K562 (cell line): ENCODE results near the gene OPN5. TPM values are rescaled to one million over a fixed set of nuclear protein-coding genes. Genes with fewer than 3 reads are reported as not detected.

Experiments
- ATAC-seq: fragments of 200-7000 bp; cut with Tn5 transposase; 3 replicates; pipeline ENCODE4 v1.9.1; 2020; ENCODE audit warnings: moderate library complexity
- BruUV-seq: library from RNA; stranded (reverse); fragments of 400-500 nt; replicated peaks from 2 replicates; lab custom pipeline; 2021; lab: Mats Ljungman, UMichigan
- CTCF ChIA-PET: fragments of 300-600 bp; formaldehyde crosslinking; extraction: SDS; loops from one replicate; lab custom pipeline; 2021; ENCODE audit warnings: low intra/inter-chr PET ratio; lab: Yijun Ruan, JAX
- POLR2A ChIA-PET: fragments of 300-600, 350-650 bp; sonication (Branson Sonifier 250); formaldehyde crosslinking; extraction: SDS; loops from one replicate; lab custom pipeline; 2021; ENCODE audit warnings: antibody characterized with exemption, inconsistent platforms; lab: Yijun Ruan, JAX
- DNase-seq, 4 experiments: peaks; one replicate each; pipeline versions ENCODE4 v3.0.0 to v3.0.0-alpha.2; 2011 to 2018; ENCODE audit warnings: low spot score in 3 of 4, mixed read lengths in 3 of 4; ENCODE audit errors: extremely low read depth in 1 of 4
- FAIRE-seq: peaks from 2 replicates; lab custom pipeline; 2011; peaks lifted over from hg19 to GRCh38; lab: Jason Lieb, UNC
- H2AFZ ChIP-seq: 2 replicates; pipeline ENCODE4 v1.6.0; 2011; ENCODE audit warnings: low read depth, low read length, control low read depth, inconsistent platforms
- H3K27ac ChIP-seq: fragments of 200-600 bp; 3 replicates; pipeline ENCODE4 v1.8.0; 2011; ENCODE audit warnings: low read depth, mild to moderate bottlenecking, control low read depth, inconsistent platforms, low read length, moderate library complexity, mixed read lengths; ENCODE audit errors: extremely low read depth
- H3K27me3 ChIP-seq, 2 experiments: fragments of 300-600 bp in 1 of 2; 2 replicates in 1 of 2; 3 replicates in 1 of 2; pipeline versions ENCODE4 v1.6.0 to v1.8.0; 2011; ENCODE audit warnings: inconsistent platforms in 2 of 2, low read length in 2 of 2, mild to moderate bottlenecking in 1 of 2, mixed read lengths in 1 of 2, moderate library complexity in 1 of 2; ENCODE audit not compliant: control insufficient read depth in 2 of 2, insufficient read depth in 2 of 2
- H3K36me3 ChIP-seq: fragments of 300-600 bp; 3 replicates; pipeline ENCODE4 v1.8.0; 2011; ENCODE audit warnings: mild to moderate bottlenecking, low read length, inconsistent platforms; ENCODE audit not compliant: control insufficient read depth, insufficient read depth
- H3K4me1 ChIP-seq, 2 experiments: fragments of 200-600 bp in 1 of 2; replicated peaks in 1 of 2; 2 replicates in 1 of 2; 3 replicates in 1 of 2; pipeline versions ENCODE4 v1.5.1 to v1.8.0; 2011; ENCODE audit warnings: inconsistent platforms in 2 of 2, low read length in 2 of 2, mild to moderate bottlenecking in 1 of 2, mixed read lengths in 1 of 2, moderate library complexity in 1 of 2; ENCODE audit not compliant: control insufficient read depth in 2 of 2, insufficient read depth in 2 of 2
- H3K4me2 ChIP-seq: 2 replicates; pipeline ENCODE4 v1.6.1; 2011; ENCODE audit warnings: low read length, control low read depth, inconsistent platforms, mixed read lengths; ENCODE audit not compliant: insufficient read depth
- H3K4me3 ChIP-seq: fragments of 200-600 bp; sonication (generic), shearing (Covaris generic); 2 replicates; pipeline ENCODE4 v1.5.1; 2016; ENCODE audit warnings: control low read depth, inconsistent platforms
- H3K79me2 ChIP-seq: fragments of 200-600 bp; 3 replicates; pipeline ENCODE4 v1.8.0; 2011; ENCODE audit warnings: low read length, inconsistent platforms; ENCODE audit not compliant: control insufficient read depth, insufficient read depth
- H3K9ac ChIP-seq, 2 experiments: 2 replicates each; pipeline versions ENCODE4 v1.6.0 to v1.6.1; 2011; ENCODE audit warnings: low read depth in 2 of 2, low read length in 2 of 2, control low read depth in 1 of 2, inconsistent platforms in 1 of 2, mild to moderate bottlenecking in 1 of 2, mixed read lengths in 1 of 2; ENCODE audit not compliant: insufficient read depth in 1 of 2
- H3K9me1 ChIP-seq: one replicate; pipeline ENCODE4 v1.6.0; 2011; ENCODE audit warnings: inconsistent platforms, mild to moderate bottlenecking, low read length, moderate library complexity; ENCODE audit not compliant: control insufficient read depth, insufficient read depth
- H3K9me3 ChIP-seq: replicated peaks from 2 replicates; pipeline ENCODE4 v1.5.1; 2011; ENCODE audit warnings: low read depth, low read length, inconsistent platforms; ENCODE audit not compliant: control insufficient read depth, insufficient read depth
- H4K20me1 ChIP-seq: replicated peaks from 2 replicates; pipeline ENCODE4 v1.6.1; 2011; ENCODE audit warnings: low read length, inconsistent platforms, mixed read lengths; ENCODE audit not compliant: control insufficient read depth, insufficient read depth
- DMBX1 ChIP-seq: fragments of 250-450 bp; sonication (Bioruptor Pico); IDR thresholded peaks from 2 replicates; pipeline ENCODE4 v1.8.0; 2022; ENCODE audit warnings: inconsistent platforms, mild to moderate bottlenecking, moderate library complexity, borderline replicate concordance
- E4F1 ChIP-seq: fragments of 250-450 bp; sonication (Bioruptor Pico); IDR thresholded peaks from 2 replicates; pipeline ENCODE4 v1.5.0; 2021; ENCODE audit warnings: mild to moderate bottlenecking, borderline replicate concordance
- HDAC2 ChIP-seq: fragments of 450-650 bp; IDR thresholded peaks from 2 replicates; pipeline ENCODE4 v1.6.1; 2016; ENCODE audit warnings: mild to moderate bottlenecking
- HIVEP1 ChIP-seq: fragments of 250-450 bp; sonication (Bioruptor Pico); IDR thresholded peaks from 2 replicates; pipeline ENCODE4 v1.4.0; 2020; ENCODE audit warnings: mild to moderate bottlenecking
- KDM1A ChIP-seq, 2 experiments: fragments of 450-650 bp; IDR thresholded peaks; 2 replicates each; pipeline ENCODE4 v1.6.1; 2016; ENCODE audit warnings: mild to moderate bottlenecking in 2 of 2
- NFE2L1 ChIP-seq: fragments of 450-650 bp; IDR thresholded peaks from 2 replicates; pipeline ENCODE4 v1.6.1; 2016; ENCODE audit warnings: missing genetic modification characterization, low read depth, mild to moderate bottlenecking, missing compliant biosample characterization, moderate library complexity, borderline replicate concordance
- SFPQ ChIP-seq: fragments of 200-400 bp; formaldehyde crosslinking; IDR thresholded peaks from 2 replicates; pipeline ENCODE4 v1.6.1; 2017; ENCODE audit warnings: mild to moderate bottlenecking, low read depth, low read length, moderate library complexity
- SRSF9 ChIP-seq: fragments of 200-400 bp; formaldehyde crosslinking; IDR thresholded peaks from 2 replicates; pipeline ENCODE4 v1.6.1; 2017; ENCODE audit warnings: low read depth, low read length, borderline replicate concordance
- TFE3 ChIP-seq: fragments of 450-650 bp; formaldehyde crosslinking; IDR thresholded peaks from 2 replicates; pipeline ENCODE4 v1.4.0; 2020; ENCODE audit warnings: mild to moderate bottlenecking, mixed read lengths
- THRAP3 ChIP-seq: fragments of 450-650 bp; IDR thresholded peaks from 2 replicates; pipeline ENCODE4 v1.6.1; 2016; ENCODE audit warnings: mild to moderate bottlenecking, inconsistent platforms, borderline replicate concordance
- THRB ChIP-seq: fragments of 450-650 bp; formaldehyde crosslinking; conservative IDR thresholded peaks from 2 replicates; pipeline ENCODE4 v1.4.0; 2022; ENCODE audit warnings: mild to moderate bottlenecking, missing genetic modification characterization
- ZNF512 ChIP-seq: IDR thresholded peaks from 2 replicates; pipeline ENCODE4 v1.6.1; 2016; ENCODE audit warnings: missing genetic modification characterization, missing compliant biosample characterization
- ZNF551 ChIP-seq: fragments of 250-450 bp; sonication (Bioruptor Pico); IDR thresholded peaks from 2 replicates; pipeline ENCODE4 v1.5.0; 2021; ENCODE audit warnings: mild to moderate bottlenecking, moderate library complexity
- ZNF696 ChIP-seq: fragments of 250-450 bp; sonication (Bioruptor Pico); conservative IDR thresholded peaks from 2 replicates; pipeline ENCODE4 v1.4.0; 2020; ENCODE audit warnings: mild to moderate bottlenecking, moderate library complexity
- WGBS: fragments of 100-300 bp; shearing (Covaris generic); methylation state at CpG from one replicate; pipeline ENCODE4 v1.1.6; 2016; ENCODE audit warnings: low coverage, mixed read lengths; ENCODE audit not compliant: insufficient coverage; ENCODE audit errors: missing lambda C conversion rate; 5-methylcytosine and 5-hydroxymethylcytosine counted together
- in situ Hi-C: fragments of 300-500 bp; cut with MboI; formaldehyde crosslinking; loops from 4 replicates; pipeline ENCODE4 v1.15.0; 2018; ENCODE audit warnings: inconsistent platforms, mixed read lengths
- intact Hi-C: fragments of 100-400 bp; cut with micrococcal nuclease; formaldehyde crosslinking; loops from 2 replicates; pipeline ENCODE4 v1.14.2; 2022
- polyA plus RNA-seq, 8 experiments: library from polyadenylated mRNA; depleted of rRNA in 4 of 8; stranded (reverse) in 5 of 8; unstranded in 3 of 8; fragments of >200 nt; fragmentation: Nextera tagmentation in 2 of 8; fragmentation: Illumina TruSeq in 1 of 8; extraction: Ambion mirVana in 2 of 8; extraction: Trizol in 1 of 8; gene quantifications; 2 replicates each; pipeline versions ENCODE4 v1.2.1 to v1.2.3, GENCODE V29; 2011 to 2014; ENCODE audit warnings: inconsistent platforms in 1 of 8, missing spikeins in 1 of 8
- total RNA-seq, 7 experiments: library from RNA; depleted of rRNA in 6 of 7; stranded (reverse); fragments of >200 nt in 6 of 7; fragmentation: Illumina TruSeq in 2 of 7; extraction: Trizol in 2 of 7; gene quantifications; 2 replicates each; pipeline versions ENCODE4 v1.2.1 to v1.2.3, GENCODE V29; 2011 to 2021; ENCODE audit warnings: low replicate concordance in 1 of 7

The OPN5 gene
- total and polyA plus RNA-seq, 9 of the 15 experiments (the other 6 are each of a cell fraction or from before 2014, with no cell fraction given), result not detected

- in situ Hi-C loops (no loop called here), intact Hi-C loops (no loop called here)
- Histone ChIP-seq H3K36me3 (no peaks in the 10 kb centered on the region), H3K27ac (no peak overlapping the region), H3K9me3 (no peaks in the 10 kb centered on the region), H3K4me2 (no peak overlapping the region), H3K9me1 (no peaks in the 10 kb centered on the region), H2AFZ (no peak overlapping the region), H3K4me1 (no peaks in the 10 kb centered on the region), H3K4me3 (no peak overlapping the region), H3K9ac (no peak overlapping the region), H3K79me2 (no peaks in the 10 kb centered on the region), H4K20me1 (no peaks in the 10 kb centered on the region), H3K27me3 (no peaks in the 10 kb centered on the region)
- CTCF ChIA-PET, result interaction anchor here (0.6 kb wide), 1 partner anchor 211 kb away, joined by 3 read pairs; no protein-coding TSS in a partner anchor
- no TSS peak for BruUV-seq
- WGBS, result 0% methylated on average over 1 of the region's 1 CpG
- ATAC-seq (no peak), FAIRE-seq (no peak), DNase-seq (no peak)
- POLR2A ChIA-PET, result no interaction called here
- no peak for TF ChIP-seq ZNF551 (CRISPR knock-in tag)
- TF ChIP-seq SRSF9, result no peak
- no peak for TF ChIP-seq DMBX1 (CRISPR knock-in tag)
- TF ChIP-seq NFE2L1, result no peak
- no peak for TF ChIP-seq ZNF512 (tag)
- no peak for TF ChIP-seq ZNF696 (CRISPR knock-in tag)
- TF ChIP-seq HIVEP1 (CRISPR knock-in tag), result no peak
- no peak for TF ChIP-seq SFPQ
- TF ChIP-seq THRAP3, result no peak
- TF ChIP-seq TFE3 (CRISPR knock-in tag), result no peak
- TF ChIP-seq E4F1 (CRISPR knock-in tag), result no peak
- TF ChIP-seq THRB (CRISPR knock-in tag), result no peak
- no peak for TF ChIP-seq KDM1A (IDR thresholded peaks at IDR 0.05)
- no peak for TF ChIP-seq HDAC2
Observed at GRCh38 chr6:47854971-47855370, 73.1 kb downstream of the OPN5 start.
